HG02840 (cell line): ENCODE results near the gene FOXD4.
"Not testable (repeated sequence)": the region's sequence is repeated elsewhere in the genome, so short reads cannot be mapped to it uniquely, and the experiment has no call there.

Experiments used
- ATAC-seq: cut with Tn5 transposase; IDR thresholded peaks from one replicate; pipeline ENCODE4 v1.9.1; 2021; ENCODE audit warnings: mild to moderate bottlenecking, moderate library complexity, moderate number of reproducible peaks; ENCODE audit not compliant: unreplicated experiment, low FRiP score

FOXD4 gene

GRCh38 chr9:94323-94722 lies 23.9 kb downstream of the FOXD4 start:
- ATAC-seq = not testable (repeated sequence)

GRCh38 chr9:93909-94308 lies 24.3 kb downstream of the FOXD4 start:
- not testable (repeated sequence) for ATAC-seq

DNA sequence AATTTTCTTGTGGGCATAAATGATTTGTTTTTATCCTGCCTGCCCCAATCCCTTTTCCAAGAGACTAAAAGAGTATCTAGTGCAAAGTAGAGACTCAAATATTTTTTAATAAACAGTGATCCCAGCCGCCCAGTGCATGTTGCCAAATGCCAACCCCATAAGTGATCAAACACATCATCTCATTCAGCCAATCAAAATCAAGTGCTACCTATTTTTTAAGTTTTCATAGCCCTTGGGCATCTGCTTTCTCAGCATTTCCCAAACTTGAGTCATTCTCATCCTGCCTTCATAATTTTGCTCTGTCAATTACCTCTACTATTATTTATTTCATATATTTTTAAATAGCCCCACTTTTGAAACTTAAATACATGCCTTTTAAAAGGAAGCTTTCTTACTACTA lies 27.4 kb downstream of the FOXD4 start:
- ATAC-seq = not testable (repeated sequence)

DNA sequence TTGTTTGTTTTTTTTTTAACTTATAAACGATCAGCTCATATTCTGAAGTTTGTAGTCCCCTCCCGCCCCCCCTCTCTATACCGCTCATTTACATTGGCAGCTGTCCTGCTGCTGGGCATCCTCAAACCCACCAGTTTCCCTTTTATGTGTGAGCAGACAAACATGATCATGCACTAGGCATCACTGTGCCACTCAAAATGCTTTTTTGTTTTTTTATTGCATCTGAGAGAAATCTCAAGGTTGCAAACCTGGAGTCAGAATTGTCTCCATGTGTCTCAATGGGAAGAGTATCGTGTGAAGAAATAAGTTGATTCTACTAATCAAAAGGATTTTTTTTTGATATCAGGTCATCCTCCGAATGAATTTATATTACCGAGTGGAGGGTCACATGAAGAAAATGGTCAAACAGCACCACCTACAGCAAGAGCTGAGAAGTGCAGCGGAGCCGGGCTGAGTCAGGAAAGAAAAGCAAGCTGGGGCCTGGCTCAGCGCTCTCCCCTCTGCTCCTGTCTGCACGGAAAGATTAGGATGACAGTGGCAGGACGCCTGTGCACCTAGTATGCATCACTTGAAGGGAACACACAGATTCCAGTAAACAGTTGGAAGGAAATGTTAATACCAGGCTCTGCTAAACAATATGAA lies 29.7 kb downstream of the FOXD4 start:
- not testable (repeated sequence) for ATAC-seq

- not testable (repeated sequence) for ATAC-seq
Observed at GRCh38 chr9:87860-88259, 30.4 kb downstream of the FOXD4 start.

- not testable (repeated sequence) for ATAC-seq
Observed at GRCh38 chr9:87105-87504, 31.1 kb downstream of the FOXD4 start.

- not testable (repeated sequence) for ATAC-seq
Observed at GRCh38 chr9:86697-87096, 31.5 kb downstream of the FOXD4 start.

- not testable (repeated sequence) for ATAC-seq
Observed at GRCh38 chr9:82932-83689, 35.1 kb downstream of the FOXD4 start.

- ATAC-seq = not testable (repeated sequence)
Observed at GRCh38 chr9:78333-78732, 39.9 kb downstream of the FOXD4 start.

- ATAC-seq = not testable (repeated sequence)
Observed at GRCh38 chr9:76389-76788, 41.8 kb downstream of the FOXD4 start.

- not testable (repeated sequence) for ATAC-seq
Observed at GRCh38 chr9:73900-74525, 44.2 kb downstream of the FOXD4 start.

DNA sequence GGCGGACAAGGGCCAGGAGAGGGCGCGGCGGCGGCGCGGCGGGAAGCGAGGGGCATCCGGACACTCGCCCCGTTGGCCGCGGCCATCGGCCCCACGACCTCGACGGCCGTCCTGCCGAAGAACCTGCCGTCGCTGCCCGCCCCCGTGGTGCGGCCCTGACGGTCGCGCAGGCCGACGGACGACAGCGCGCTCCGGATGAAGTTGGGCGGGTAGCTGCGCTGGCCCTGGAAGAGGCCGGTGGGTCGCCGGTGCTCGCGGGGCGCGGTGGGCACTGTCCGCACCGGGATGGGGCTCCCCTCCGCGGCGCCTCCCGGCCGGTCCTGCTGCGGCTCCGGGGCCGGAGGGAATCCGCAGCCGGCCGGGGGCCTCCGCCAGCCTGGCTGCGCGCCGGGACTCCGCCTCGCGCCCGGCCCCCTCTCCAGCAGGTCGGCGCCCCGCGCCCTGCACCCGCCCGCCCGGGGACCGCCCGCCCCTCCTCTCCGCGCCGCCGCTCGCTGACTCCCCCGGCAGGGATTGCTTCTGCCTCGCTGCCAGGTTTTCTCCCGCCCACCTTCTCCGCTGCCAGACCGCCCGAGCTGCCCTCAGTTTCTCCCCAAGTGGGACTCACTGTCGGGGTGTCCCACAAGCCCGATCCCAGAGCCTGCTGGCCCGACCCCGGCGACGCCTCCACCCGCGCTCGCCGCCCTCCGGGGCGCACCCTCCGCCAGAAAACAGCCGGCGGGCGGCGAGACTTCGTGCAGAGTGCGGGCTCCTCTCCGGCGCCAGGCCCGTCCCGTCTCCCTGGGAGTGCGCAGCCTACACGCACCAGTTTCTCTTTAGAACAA lies 44.9 kb downstream of the FOXD4 start:
- ATAC-seq = not testable (repeated sequence)
